Ishikawa (cell line): ENCODE results near the gene VAMP4.

Source experiments
- CEBPB ChIP-seq: IDR thresholded peaks from 2 replicates; pipeline ENCODE4 v1.6.1; 2012
- CREB1 ChIP-seq: IDR thresholded peaks from 2 replicates; pipeline ENCODE4 v1.6.1; 2012; ENCODE audit warnings: low read depth
- EGR1 ChIP-seq: IDR thresholded peaks from 2 replicates; pipeline ENCODE4 v1.6.1; 2012
- EP300 ChIP-seq: IDR thresholded peaks from 2 replicates; pipeline ENCODE4 v1.6.1; 2012; ENCODE audit warnings: borderline replicate concordance
- FOXM1 ChIP-seq: IDR thresholded peaks from 2 replicates; pipeline ENCODE4 v1.6.1; 2012; ENCODE audit warnings: low read depth, borderline replicate concordance
- MAX ChIP-seq: IDR thresholded peaks from 2 replicates; pipeline ENCODE4 v1.6.1; 2012
- NFIC ChIP-seq: IDR thresholded peaks from 2 replicates; pipeline ENCODE4 v1.6.1; 2012
- RAD21 ChIP-seq: IDR thresholded peaks from 2 replicates; pipeline ENCODE4 v1.6.1; 2012; ENCODE audit warnings: low read depth
- REST ChIP-seq: IDR thresholded peaks from 2 replicates; pipeline ENCODE4 v1.6.1; 2012; ENCODE audit warnings: low read depth, mild to moderate bottlenecking
- TAF1 ChIP-seq: IDR thresholded peaks from 2 replicates; pipeline ENCODE4 v1.6.1; 2012; ENCODE audit warnings: low read depth, mild to moderate bottlenecking
- TCF12 ChIP-seq: IDR thresholded peaks from 2 replicates; pipeline ENCODE4 v1.6.1; 2012; ENCODE audit warnings: low read depth
- TEAD4 ChIP-seq: IDR thresholded peaks from 2 replicates; pipeline ENCODE4 v1.6.1; 2012
- USF1 ChIP-seq: IDR thresholded peaks from 2 replicates; pipeline ENCODE4 v1.6.1; 2012
- YY1 ChIP-seq: IDR thresholded peaks from 2 replicates; pipeline ENCODE4 v1.6.1; 2012; ENCODE audit warnings: low read depth
- ZBTB7A ChIP-seq: IDR thresholded peaks from 2 replicates; pipeline ENCODE4 v1.6.1; 2012; ENCODE audit warnings: low read depth

The VAMP4 gene

GRCh38 chr1:171751221-171751620 lies 9.4 kb upstream of the VAMP4 start:
- no peak for TF ChIP-seq ZBTB7A
- no peak for TF ChIP-seq CEBPB
- no peak for TF ChIP-seq FOXM1
- TF ChIP-seq TEAD4 = no peak
- no peak for TF ChIP-seq RAD21

GRCh38 chr1:171748651-171749050 lies 6.8 kb upstream of the VAMP4 start:
- no peak for TF ChIP-seq RAD21
- TF ChIP-seq FOXM1 = no peak
- no peak for TF ChIP-seq NFIC
- no peak for TF ChIP-seq CREB1
- no peak for TF ChIP-seq EGR1
- no peak for TF ChIP-seq USF1
- TF ChIP-seq MAX = no peak
- no peak for TF ChIP-seq YY1
- no peak for TF ChIP-seq TCF12

GRCh38 chr1:171744986-171745385 lies 3.1 kb upstream of the VAMP4 start:
- TF ChIP-seq YY1 = no peak
- TF ChIP-seq REST = no peak
- TF ChIP-seq NFIC = no peak
- TF ChIP-seq FOXM1 = no peak
- TF ChIP-seq CEBPB = no peak
- TF ChIP-seq EP300 = no peak
- no peak for TF ChIP-seq USF1
- no peak for TF ChIP-seq CREB1

- TF ChIP-seq TAF1 = no peak
- no peak for TF ChIP-seq CEBPB
- no peak for TF ChIP-seq NFIC
- no peak for TF ChIP-seq RAD21
- TF ChIP-seq REST = no peak
- TF ChIP-seq TEAD4 = no peak
- no peak for TF ChIP-seq TCF12
- TF ChIP-seq CREB1 = no peak
- no peak for TF ChIP-seq EP300
These were observed 1.4 kb upstream of the VAMP4 start for GRCh38 chr1:171743081-171743870.

GRCh38 chr1:171742577-171742922 lies 685 bp upstream of the VAMP4 start:
- no peak for TF ChIP-seq YY1
- no peak for TF ChIP-seq MAX
- no peak for TF ChIP-seq ZBTB7A
- no peak for TF ChIP-seq REST
- no peak for TF ChIP-seq CEBPB
- TF ChIP-seq EP300 = no peak
- TF ChIP-seq TEAD4 = no peak
- no peak for TF ChIP-seq EGR1
- no peak for TF ChIP-seq TCF12
- no peak for TF ChIP-seq USF1
- no peak for TF ChIP-seq RAD21
- TF ChIP-seq TAF1 = no peak
- no peak for TF ChIP-seq CREB1
- TF ChIP-seq NFIC = no peak
- TF ChIP-seq FOXM1 = no peak
